ENCODE data around the gene RELCH.

The RELCH gene

DNA sequence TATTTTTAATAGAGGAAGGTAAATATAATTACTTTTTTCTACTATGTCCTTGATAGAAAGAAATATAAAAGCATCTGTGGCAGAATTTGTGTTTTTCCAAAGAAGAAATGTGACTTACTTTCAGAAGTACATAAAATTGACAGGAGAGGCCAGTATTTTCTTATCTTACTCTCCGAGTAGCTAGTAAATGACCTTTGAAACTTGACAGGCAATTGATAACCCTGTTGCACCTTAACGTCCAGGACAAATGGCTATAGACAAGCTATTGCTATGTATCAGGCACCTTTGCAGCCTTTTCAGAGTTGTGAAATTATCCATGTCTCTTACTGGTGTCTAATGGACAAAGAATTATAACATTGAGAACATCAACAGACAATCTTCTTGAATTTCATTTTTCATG, 75.0 kb downstream of the RELCH start:
- no peak for DNase-seq (ENCODE audit: low spot score)

DNA sequence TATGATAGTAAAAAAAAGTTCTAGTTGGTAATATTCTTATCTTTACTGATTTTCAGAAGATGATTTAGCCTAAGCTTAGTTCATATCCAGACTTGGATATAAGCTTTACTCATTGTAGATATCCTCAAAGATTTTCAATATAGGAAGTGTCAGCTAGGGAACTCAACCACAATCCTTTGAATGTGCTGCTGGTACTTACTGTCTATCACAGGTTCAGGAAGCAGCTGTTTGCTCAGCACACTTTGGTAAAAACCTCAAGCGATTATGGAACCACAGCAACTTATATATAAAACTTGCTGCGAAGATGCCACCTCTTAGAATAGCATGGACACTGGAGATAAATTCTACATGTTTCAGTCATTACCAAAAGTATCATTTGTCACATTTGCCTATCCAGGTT, 77.9 kb downstream of the RELCH start:
- no peak for DNase-seq (ENCODE audit: low spot score)

GRCh38 chr18:62277045-62277444, 90.0 kb downstream of the RELCH start:
- DNase-seq (ENCODE audit: low spot score) = no peak

DNA sequence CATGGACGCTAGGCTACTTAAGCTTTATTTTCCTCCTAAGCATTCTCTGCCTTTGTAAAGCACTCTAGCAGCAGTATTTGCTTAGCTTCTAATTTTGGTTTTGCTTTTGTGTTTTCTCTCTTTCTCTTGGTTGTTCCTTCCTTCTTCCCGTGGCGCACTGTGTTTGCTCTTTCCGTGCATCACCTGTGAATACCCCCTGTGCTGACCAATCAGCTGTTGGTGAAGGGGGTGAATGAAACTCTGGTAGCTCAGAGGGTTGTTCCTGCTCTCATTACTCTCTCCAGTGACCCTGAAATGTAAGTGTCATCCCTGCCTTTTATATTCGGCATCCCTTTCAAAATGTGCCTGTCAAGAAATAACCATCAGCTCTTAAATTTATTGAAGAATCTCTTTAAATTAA, 92.5 kb downstream of the RELCH start:
- no peak for DNase-seq (ENCODE audit: low spot score)

GRCh38 chr18:62280058-62280457, 93.0 kb downstream of the RELCH start:
- no peak for DNase-seq (ENCODE audit: low spot score)

DNA sequence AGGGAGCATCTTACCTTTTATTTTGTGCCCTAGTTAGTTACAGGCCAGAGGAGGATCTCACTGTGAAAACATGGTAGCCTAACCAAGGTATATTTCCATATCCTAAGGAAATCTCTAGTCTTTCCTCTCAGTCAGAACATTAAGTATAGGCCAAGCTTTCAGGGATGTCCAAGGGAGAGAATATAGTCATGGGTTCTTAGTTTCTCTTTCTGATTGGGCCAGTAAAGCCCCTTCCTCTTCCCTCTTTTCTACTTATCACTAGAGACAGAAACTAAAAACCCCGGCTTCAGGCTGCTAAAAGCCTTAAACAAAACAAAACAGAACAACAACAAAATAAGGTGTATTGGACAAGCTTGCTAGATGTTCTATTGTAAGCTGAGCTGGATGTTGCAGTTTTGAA, 93.7 kb downstream of the RELCH start:
- no peak for DNase-seq (ENCODE audit: low spot score)

DNA sequence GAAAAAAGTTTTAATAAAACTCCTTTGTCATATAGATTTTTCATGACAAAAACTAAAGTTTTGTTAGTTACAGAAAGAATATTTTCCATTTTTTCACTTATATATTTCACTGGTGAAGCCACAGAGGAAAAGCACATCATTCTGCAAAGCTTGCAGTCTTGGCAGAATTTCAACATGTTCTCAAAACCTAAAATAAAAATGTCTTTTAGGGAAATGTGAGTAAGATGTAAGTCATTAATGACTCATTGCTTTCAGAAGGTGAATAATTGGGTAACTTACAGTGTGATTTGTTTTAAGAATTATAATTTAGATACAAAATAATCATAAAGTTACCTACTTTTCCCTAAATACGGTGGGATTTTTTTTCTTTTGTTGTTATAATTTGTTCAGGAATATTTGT, 94.6 kb downstream of the RELCH start:
- peak; percentile 65 for DNase-seq (ENCODE audit: low spot score)

DNA sequence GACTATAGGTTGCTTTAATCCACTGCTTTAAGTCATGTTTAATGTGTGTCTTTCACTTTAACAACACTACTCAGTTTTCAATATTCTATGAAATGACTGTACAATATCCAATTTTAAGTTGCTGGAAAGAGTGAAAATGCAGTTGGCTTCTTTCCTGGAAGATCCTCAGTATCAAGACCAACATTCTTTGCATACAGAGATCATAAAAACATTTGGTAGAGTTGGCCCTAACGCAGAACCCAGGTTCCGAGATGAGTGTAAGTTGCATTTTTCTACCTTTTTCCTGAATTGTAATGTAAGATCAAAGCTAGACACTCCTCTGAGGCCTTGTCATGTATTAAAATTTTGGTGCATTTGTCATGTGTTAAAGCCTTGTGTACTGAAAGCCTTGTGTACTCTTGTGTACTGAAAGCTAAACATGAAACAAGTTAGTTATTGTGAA, 95.2 kb downstream of the RELCH start:
- DNase-seq (ENCODE audit: low spot score) = peak; percentile 1

DNA sequence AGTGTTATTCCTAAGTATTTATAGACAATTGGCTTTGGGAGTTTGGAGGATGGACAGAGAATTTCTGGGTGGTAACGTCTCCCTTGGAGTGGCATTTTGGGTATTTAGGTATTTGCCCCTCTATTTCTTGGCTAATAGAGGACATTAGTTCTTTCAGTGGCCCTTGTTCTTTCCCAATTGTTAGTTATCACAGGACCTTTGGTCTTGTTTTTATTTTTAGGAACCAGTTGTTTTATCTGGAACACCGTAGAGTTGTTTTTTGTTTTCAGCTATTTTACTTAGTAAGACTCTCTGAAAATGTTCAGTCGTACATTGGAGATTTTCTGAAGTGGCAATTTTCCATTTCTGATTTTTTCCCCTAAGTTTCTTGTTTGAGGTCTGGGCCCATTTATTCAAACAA, 97.6 kb downstream of the RELCH start:
- no peak for DNase-seq (ENCODE audit: low spot score)

- DNase-seq (ENCODE audit: low spot score) = no peak
Measured at GRCh38 chr18:62285281-62285680, 98.2 kb downstream of the RELCH start.

DNA sequence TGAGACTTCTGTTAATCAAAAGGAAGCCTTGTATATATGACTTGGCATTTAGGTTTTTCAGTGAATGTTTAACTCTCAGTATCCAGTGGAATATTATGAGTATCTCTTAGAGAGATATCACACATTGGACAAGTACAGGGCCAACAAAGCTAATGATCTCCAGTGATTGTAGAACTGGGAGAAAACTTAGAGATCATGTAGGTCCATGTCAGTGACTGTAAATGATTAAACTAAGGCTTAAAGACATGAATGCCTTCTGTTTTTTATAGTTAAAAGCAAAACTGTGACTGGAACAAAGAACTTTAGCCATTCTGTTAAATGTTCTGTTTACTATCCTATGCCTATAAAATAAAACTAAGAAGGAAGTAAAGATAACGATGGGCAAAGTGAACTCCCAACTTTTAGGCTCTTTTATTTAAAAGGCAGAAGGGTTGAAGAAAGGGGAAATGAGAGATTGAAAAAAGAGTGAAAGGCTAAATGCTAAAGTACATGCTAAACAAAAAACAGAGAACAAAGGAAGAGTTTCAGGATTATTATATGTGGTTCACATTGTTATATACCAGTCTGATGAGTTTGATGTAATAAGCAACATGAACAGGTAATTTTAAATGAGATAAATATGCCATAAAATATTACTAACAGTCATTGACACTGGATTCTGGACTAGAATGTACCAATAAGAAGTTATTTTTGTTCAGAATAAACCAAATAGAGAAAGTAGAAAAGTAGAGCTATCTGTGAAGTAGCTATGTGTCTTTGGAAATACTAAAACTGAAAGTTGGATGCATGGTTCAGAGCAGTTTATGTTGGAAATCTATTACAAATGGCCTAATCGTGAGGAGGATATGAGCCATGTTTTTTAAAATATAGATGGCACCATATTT, 101.0 kb downstream of the RELCH start:
- peak; percentile 51 for DNase-seq (ENCODE audit: low spot score)

GRCh38 chr18:62288665-62289008, 101.6 kb downstream of the RELCH start:
- no peak for DNase-seq (ENCODE audit: low spot score)

DNA sequence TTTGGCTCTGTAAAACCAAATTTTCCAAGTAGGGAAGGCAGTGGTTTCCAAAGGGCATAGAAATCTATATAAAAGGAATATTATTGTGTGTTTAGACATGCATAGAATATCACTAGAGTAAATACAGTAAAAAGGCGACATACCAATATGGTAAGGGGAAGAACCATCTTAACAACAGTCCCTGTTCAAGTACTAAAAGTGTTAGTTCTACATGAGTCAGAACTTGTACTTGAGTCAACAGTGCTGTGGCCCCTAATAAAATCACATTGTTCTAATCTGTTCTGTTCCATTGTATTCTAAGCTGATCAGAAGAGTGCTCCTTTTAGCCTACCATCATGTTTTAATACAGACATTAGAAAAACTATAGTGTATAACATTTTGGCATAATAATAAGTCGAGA, 102.0 kb downstream of the RELCH start:
- no peak for DNase-seq (ENCODE audit: low spot score)

GRCh38 chr18:62294073-62294472, 107.0 kb downstream of the RELCH start:
- DNase-seq (ENCODE audit: low spot score) = no peak

DNA sequence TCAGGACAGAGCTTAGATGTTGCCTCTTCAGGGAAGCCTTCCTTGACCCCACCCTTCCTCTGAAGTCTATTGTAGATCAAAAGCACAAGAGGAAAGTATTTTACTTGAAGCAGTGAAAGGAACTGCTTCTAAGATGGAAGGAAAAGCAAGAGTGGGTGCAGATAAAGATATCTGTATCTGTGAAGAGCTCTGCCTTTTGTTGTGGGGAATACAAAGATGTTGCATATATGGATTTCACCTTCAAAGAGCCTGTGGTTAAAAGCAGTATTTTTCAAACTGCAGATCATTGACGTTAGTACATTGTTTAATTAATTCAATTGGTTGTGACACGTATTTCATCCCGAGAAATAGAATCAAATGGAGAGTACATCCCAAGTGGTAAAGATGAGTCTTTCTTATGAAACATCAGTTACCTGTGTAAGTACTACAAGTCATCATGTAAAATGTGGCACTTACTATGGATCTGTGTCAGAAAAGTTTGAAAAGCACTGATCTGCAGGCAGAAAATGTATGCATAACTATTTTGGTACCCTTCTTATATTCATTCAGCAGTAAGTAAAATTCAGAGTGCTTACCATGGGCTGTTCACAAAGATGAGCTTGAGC, 113.4 kb downstream of the RELCH start:
- DNase-seq (ENCODE audit: low spot score) = no peak

DNA sequence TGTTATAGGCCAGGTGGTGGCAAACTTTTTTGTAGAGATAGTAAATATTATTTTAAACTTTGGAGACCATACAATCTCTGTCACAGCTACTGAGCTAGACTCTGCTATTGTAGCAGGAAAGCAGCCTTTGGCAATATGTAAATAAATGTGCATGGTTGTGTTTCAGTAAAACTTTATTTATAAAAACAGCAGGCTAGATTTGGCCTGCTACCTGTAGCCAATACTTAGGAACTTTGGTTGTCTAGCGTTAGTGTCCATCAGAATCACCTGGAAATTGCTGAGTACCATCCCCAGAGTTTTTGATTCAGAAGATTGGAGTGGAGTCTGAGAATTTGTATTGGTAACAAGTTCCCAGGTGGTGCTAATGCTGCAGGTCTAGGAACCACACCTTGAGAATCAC, 114.3 kb downstream of the RELCH start:
- DNase-seq (ENCODE audit: low spot score) = no peak

GRCh38 chr18:62312851-62313250, 125.8 kb downstream of the RELCH start:
- no peak for DNase-seq (ENCODE audit: low spot score)

DNA sequence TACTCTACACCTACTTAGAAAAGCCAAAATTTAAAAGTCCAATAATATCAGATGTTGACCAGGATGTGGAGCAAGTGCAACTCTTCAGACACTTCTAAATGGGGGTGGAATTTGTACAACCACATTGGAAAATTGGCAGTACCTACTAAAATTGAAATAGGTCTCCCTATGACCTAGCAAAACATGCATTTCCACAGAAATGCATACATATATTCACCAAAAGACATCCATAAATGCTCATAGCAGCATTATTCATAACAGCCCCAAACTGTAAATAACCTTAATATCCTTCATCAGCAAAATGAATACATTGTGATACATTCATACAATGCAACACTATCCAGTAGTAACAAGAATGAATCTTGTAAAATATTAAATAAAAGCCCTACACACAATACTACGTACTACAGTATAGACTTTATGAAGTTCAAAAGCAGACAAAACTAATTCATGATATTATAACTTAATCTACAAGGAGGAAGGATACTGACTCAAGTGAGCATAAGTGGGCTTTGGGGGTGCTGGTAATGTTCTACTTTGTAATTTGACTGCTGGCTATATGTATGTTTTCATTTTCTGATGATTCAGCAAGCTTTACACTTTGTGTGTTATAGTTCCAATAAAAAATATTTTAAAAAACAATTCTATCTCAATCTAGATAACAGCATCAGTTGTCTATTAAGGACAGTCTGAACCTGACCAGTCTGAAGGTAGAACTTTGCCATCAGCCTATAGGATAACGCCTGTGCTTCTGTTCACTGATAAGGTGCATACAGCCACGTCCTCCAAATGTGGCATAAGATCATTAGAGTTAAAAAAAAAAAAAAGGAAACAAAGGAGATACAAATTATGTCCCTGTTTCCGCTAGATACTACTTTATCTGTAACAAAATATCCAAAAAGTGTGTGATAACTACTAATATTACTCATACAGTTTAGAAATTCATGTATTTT, 131.4 kb downstream of the RELCH start:
- DNase-seq (ENCODE audit: low spot score) = no peak

- DNase-seq (ENCODE audit: low spot score) = no peak
Measured at GRCh38 chr18:62321201-62321600, 134.1 kb downstream of the RELCH start.

DNA sequence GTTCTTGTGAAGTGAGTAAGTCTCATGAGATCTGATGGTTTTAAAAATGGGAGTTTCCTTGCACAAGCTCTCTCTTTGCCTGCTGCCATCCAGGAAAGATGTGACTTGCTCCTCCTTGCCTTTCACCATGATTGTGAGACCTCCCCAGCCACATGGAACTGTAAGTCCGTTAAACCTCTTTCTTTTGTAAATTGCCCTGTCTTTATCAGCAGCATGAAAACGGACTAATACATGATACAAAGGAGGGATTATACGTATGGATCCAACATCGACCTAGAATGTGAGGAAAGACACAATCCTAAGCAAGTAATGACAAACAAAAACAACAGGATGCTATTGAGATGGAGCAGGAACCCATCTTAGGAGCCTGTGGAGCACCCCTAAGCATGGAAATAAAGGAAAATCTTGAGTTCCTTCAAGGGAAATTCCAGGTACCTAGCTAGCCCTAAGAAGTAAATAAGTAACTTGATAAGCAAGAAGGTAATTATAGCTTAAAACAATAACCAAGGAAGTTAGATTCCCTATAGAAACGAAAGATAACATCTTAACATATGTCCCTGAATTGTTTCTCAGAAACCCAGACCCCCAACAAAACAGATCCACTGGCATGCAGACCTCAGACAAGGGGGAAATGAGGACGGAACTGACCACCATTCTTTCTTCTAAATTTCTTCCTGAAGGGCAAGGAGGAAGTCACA, 136.6 kb downstream of the RELCH start:
- DNase-seq (ENCODE audit: low spot score) = peak; percentile 30

- no peak for DNase-seq (ENCODE audit: low spot score)
Measured at GRCh38 chr18:62324181-62324828, 137.2 kb downstream of the RELCH start.

Measured in kidney tubule cell (primary cell).